K562 (cell line): ENCODE measurements around the gene MTRFR. TPM values are rescaled to one million over a fixed set of nuclear protein-coding genes. Genes with fewer than 3 reads are reported as not detected.

Source experiments
- ATAC-seq: fragments of 200-7000 bp; cut with Tn5 transposase; 3 replicates; pipeline ENCODE4 v1.9.1; 2020; ENCODE audit warnings: moderate library complexity
- BruUV-seq: library from RNA; stranded (reverse); fragments of 400-500 nt; replicated peaks from 2 replicates; lab custom pipeline; 2021; lab: Mats Ljungman, UMichigan
- CTCF ChIA-PET: fragments of 300-600 bp; formaldehyde crosslinking; extraction: SDS; loops from one replicate; lab custom pipeline; 2021; ENCODE audit warnings: low intra/inter-chr PET ratio; lab: Yijun Ruan, JAX
- POLR2A ChIA-PET: fragments of 300-600, 350-650 bp; sonication (Branson Sonifier 250); formaldehyde crosslinking; extraction: SDS; loops from one replicate; lab custom pipeline; 2021; ENCODE audit warnings: antibody characterized with exemption, inconsistent platforms; lab: Yijun Ruan, JAX
- DNase-seq, 4 experiments: peaks; one replicate each; pipeline versions ENCODE4 v3.0.0 to v3.0.0-alpha.2; 2011 to 2018; ENCODE audit warnings: low spot score in 3 of 4, mixed read lengths in 3 of 4; ENCODE audit errors: extremely low read depth in 1 of 4
- FAIRE-seq: peaks from 2 replicates; lab custom pipeline; 2011; peaks lifted over from hg19 to GRCh38; lab: Jason Lieb, UNC
- H2AFZ ChIP-seq: 2 replicates; pipeline ENCODE4 v1.6.0; 2011; ENCODE audit warnings: low read depth, low read length, control low read depth, inconsistent platforms
- H3K27ac ChIP-seq: fragments of 200-600 bp; 3 replicates; pipeline ENCODE4 v1.8.0; 2011; ENCODE audit warnings: low read depth, mild to moderate bottlenecking, control low read depth, inconsistent platforms, low read length, moderate library complexity, mixed read lengths; ENCODE audit errors: extremely low read depth
- H3K27me3 ChIP-seq, 2 experiments: fragments of 300-600 bp in 1 of 2; 2 replicates in 1 of 2; 3 replicates in 1 of 2; pipeline versions ENCODE4 v1.6.0 to v1.8.0; 2011; ENCODE audit warnings: inconsistent platforms in 2 of 2, low read length in 2 of 2, mild to moderate bottlenecking in 1 of 2, mixed read lengths in 1 of 2, moderate library complexity in 1 of 2; ENCODE audit not compliant: control insufficient read depth in 2 of 2, insufficient read depth in 2 of 2
- H3K36me3 ChIP-seq: fragments of 300-600 bp; 3 replicates; pipeline ENCODE4 v1.8.0; 2011; ENCODE audit warnings: mild to moderate bottlenecking, low read length, inconsistent platforms; ENCODE audit not compliant: control insufficient read depth, insufficient read depth
- H3K4me1 ChIP-seq, 2 experiments: fragments of 200-600 bp in 1 of 2; replicated peaks in 1 of 2; 2 replicates in 1 of 2; 3 replicates in 1 of 2; pipeline versions ENCODE4 v1.5.1 to v1.8.0; 2011; ENCODE audit warnings: inconsistent platforms in 2 of 2, low read length in 2 of 2, mild to moderate bottlenecking in 1 of 2, mixed read lengths in 1 of 2, moderate library complexity in 1 of 2; ENCODE audit not compliant: control insufficient read depth in 2 of 2, insufficient read depth in 2 of 2
- H3K4me2 ChIP-seq: 2 replicates; pipeline ENCODE4 v1.6.1; 2011; ENCODE audit warnings: low read length, control low read depth, inconsistent platforms, mixed read lengths; ENCODE audit not compliant: insufficient read depth
- H3K4me3 ChIP-seq: fragments of 200-600 bp; sonication (generic), shearing (Covaris generic); 2 replicates; pipeline ENCODE4 v1.5.1; 2016; ENCODE audit warnings: control low read depth, inconsistent platforms
- H3K79me2 ChIP-seq: fragments of 200-600 bp; 3 replicates; pipeline ENCODE4 v1.8.0; 2011; ENCODE audit warnings: low read length, inconsistent platforms; ENCODE audit not compliant: control insufficient read depth, insufficient read depth
- H3K9ac ChIP-seq, 2 experiments: 2 replicates each; pipeline versions ENCODE4 v1.6.0 to v1.6.1; 2011; ENCODE audit warnings: low read depth in 2 of 2, low read length in 2 of 2, control low read depth in 1 of 2, inconsistent platforms in 1 of 2, mild to moderate bottlenecking in 1 of 2, mixed read lengths in 1 of 2; ENCODE audit not compliant: insufficient read depth in 1 of 2
- H3K9me1 ChIP-seq: one replicate; pipeline ENCODE4 v1.6.0; 2011; ENCODE audit warnings: inconsistent platforms, mild to moderate bottlenecking, low read length, moderate library complexity; ENCODE audit not compliant: control insufficient read depth, insufficient read depth
- H3K9me3 ChIP-seq: replicated peaks from 2 replicates; pipeline ENCODE4 v1.5.1; 2011; ENCODE audit warnings: low read depth, low read length, inconsistent platforms; ENCODE audit not compliant: control insufficient read depth, insufficient read depth
- H4K20me1 ChIP-seq: replicated peaks from 2 replicates; pipeline ENCODE4 v1.6.1; 2011; ENCODE audit warnings: low read length, inconsistent platforms, mixed read lengths; ENCODE audit not compliant: control insufficient read depth, insufficient read depth
- ATF7 ChIP-seq: fragments of 450-650 bp; IDR thresholded peaks from 2 replicates; pipeline ENCODE4 v1.7.1; 2014; ENCODE audit warnings: mild to moderate bottlenecking, moderate library complexity
- DEAF1 ChIP-seq: fragments of 450-650 bp; formaldehyde crosslinking; IDR thresholded peaks from 2 replicates; pipeline ENCODE4 v1.4.0; 2020; ENCODE audit warnings: mild to moderate bottlenecking, moderate library complexity
- FUS ChIP-seq: fragments of 200-400 bp; formaldehyde crosslinking; optimal IDR thresholded peaks from 2 replicates; pipeline ENCODE3; 2017; ENCODE audit warnings: low read depth, low read length
- GATA2 ChIP-seq: sonication (generic); formaldehyde crosslinking; IDR thresholded peaks from 2 replicates; pipeline ENCODE4 v1.4.0; 2020; ENCODE audit warnings: mild to moderate bottlenecking, missing genetic modification reagents
- HEY1 ChIP-seq: fragments of 250-450 bp; sonication (Bioruptor Pico); IDR thresholded peaks from 2 replicates; pipeline ENCODE4 v1.5.0; 2020; ENCODE audit warnings: mild to moderate bottlenecking, moderate library complexity, borderline replicate concordance
- HOMEZ ChIP-seq: fragments of 250-450 bp; sonication (Bioruptor Pico); IDR thresholded peaks from 2 replicates; pipeline ENCODE4 v1.4.0; 2020; ENCODE audit warnings: mild to moderate bottlenecking, moderate library complexity
- HSF4 ChIP-seq: fragments of 250-450 bp; sonication (Bioruptor Pico); IDR thresholded peaks from 2 replicates; pipeline ENCODE4 v2.1.2; 2022; ENCODE audit warnings: mild to moderate bottlenecking, moderate library complexity, borderline replicate concordance
- SOX6 ChIP-seq: fragments of 450-650 bp; IDR thresholded peaks from 2 replicates; pipeline ENCODE4 v1.6.1; 2014; ENCODE audit warnings: mild to moderate bottlenecking
- ZKSCAN3 ChIP-seq: fragments of 250-450 bp; sonication (Bioruptor Pico); IDR thresholded peaks from 2 replicates; pipeline ENCODE4 v1.4.0; 2020
- ZNF583 ChIP-seq: fragments of 250-450 bp; sonication (Bioruptor Pico); IDR thresholded peaks from 2 replicates; pipeline ENCODE4 v1.4.0; 2020
- WGBS: fragments of 100-300 bp; shearing (Covaris generic); methylation state at CpG from one replicate; pipeline ENCODE4 v1.1.6; 2016; ENCODE audit warnings: low coverage, mixed read lengths; ENCODE audit not compliant: insufficient coverage; ENCODE audit errors: missing lambda C conversion rate; 5-methylcytosine and 5-hydroxymethylcytosine counted together
- in situ Hi-C: fragments of 300-500 bp; cut with MboI; formaldehyde crosslinking; loops from 4 replicates; pipeline ENCODE4 v1.15.0; 2018; ENCODE audit warnings: inconsistent platforms, mixed read lengths
- intact Hi-C: fragments of 100-400 bp; cut with micrococcal nuclease; formaldehyde crosslinking; loops from 2 replicates; pipeline ENCODE4 v1.14.2; 2022
- polyA plus RNA-seq, 8 experiments: library from polyadenylated mRNA; depleted of rRNA in 4 of 8; stranded (reverse) in 5 of 8; unstranded in 3 of 8; fragments of >200 nt; fragmentation: Nextera tagmentation in 2 of 8; fragmentation: Illumina TruSeq in 1 of 8; extraction: Ambion mirVana in 2 of 8; extraction: Trizol in 1 of 8; gene quantifications; 2 replicates each; pipeline versions ENCODE4 v1.2.1 to v1.2.3, GENCODE V29; 2011 to 2014; ENCODE audit warnings: inconsistent platforms in 1 of 8, missing spikeins in 1 of 8
- total RNA-seq, 7 experiments: library from RNA; depleted of rRNA in 6 of 7; stranded (reverse); fragments of >200 nt in 6 of 7; fragmentation: Illumina TruSeq in 2 of 7; extraction: Trizol in 2 of 7; gene quantifications; 2 replicates each; pipeline versions ENCODE4 v1.2.1 to v1.2.3, GENCODE V29; 2011 to 2021; ENCODE audit warnings: low replicate concordance in 1 of 7

The MTRFR gene
- total and polyA plus RNA-seq, 9 of the 15 experiments (the other 6 are each of a cell fraction or from before 2014, with no cell fraction given): 16.7 to 55.6 (median 34.7) TPM

GRCh38 chr12:123227581-123228258, 5.5 kb upstream of the MTRFR start:
- in situ Hi-C loops: no loop called here
- CTCF ChIA-PET: no interaction called here

GRCh38 chr12:123229051-123229450, 4.2 kb upstream of the MTRFR start:
- H3K79me2 ChIP-seq: peaks cover 81% of the 10 kb centered on the region
- H3K4me2 ChIP-seq: no peak overlapping the region; the same call in 1 of the 2 replicates

More at GRCh38 chr12:123227581-123228258, 5.5 kb upstream of the MTRFR start:
- H4K20me1 ChIP-seq: no peaks in the 10 kb centered on the region
- DNase-seq: no peak
- H3K4me2 ChIP-seq: no peak overlapping the region
- no peak overlapping the region for H3K4me3 ChIP-seq
- H3K9me1 ChIP-seq: no peaks in the 10 kb centered on the region
- no TSS peak for BruUV-seq
- 0 out of 2 replicates have a peak, but pooled peaks have one; percentile 25 for TF ChIP-seq GATA2
- no peak for TF ChIP-seq HSF4 (CRISPR knock-in tag)
- H2AFZ ChIP-seq: no peak overlapping the region
- no peak overlapping the region for H3K27ac ChIP-seq
- WGBS: 63% methylated on average over 5 of the region's 5 CpGs
- H3K27me3 ChIP-seq: no peaks in the 10 kb centered on the region
- intact Hi-C loops: no loop called here
- POLR2A ChIA-PET: no interaction called here
- peaks cover 0 to 15% of the 10 kb centered on the region in 2 experiments; a peak in 2 of 5 replicates for H3K4me1 ChIP-seq
- no peaks in the 10 kb centered on the region for H3K9me3 ChIP-seq
- FAIRE-seq: no peak
- H3K79me2 ChIP-seq: peaks cover 70% of the 10 kb centered on the region
- no peak overlapping the region for H3K9ac ChIP-seq
- H3K36me3 ChIP-seq: peaks cover 61% of the 10 kb centered on the region
- no peak for ATAC-seq

More at GRCh38 chr12:123229051-123229450, 4.2 kb upstream of the MTRFR start:
- FAIRE-seq: no peak
- Histone ChIP-seq H4K20me1 (no peaks in the 10 kb centered on the region), H3K9me3 (no peaks in the 10 kb centered on the region), H3K27me3 (no peaks in the 10 kb centered on the region), H2AFZ (no peak overlapping the region), H3K4me1 (peaks cover 6 to 15% of the 10 kb centered on the region in 2 experiments; a peak in 3 of 5 replicates), H3K36me3 (peaks cover 53% of the 10 kb centered on the region), H3K9me1 (no peaks in the 10 kb centered on the region), H3K27ac (0 out of 3 replicates have a peak overlapping the region, but pooled peaks have one; percentile 17), H3K9ac (no peak overlapping the region), H3K4me3 (no peak overlapping the region)
- ChIA-PET CTCF (no interaction called here), POLR2A (interaction anchor here (0.6 to 1.2 kb wide), 5 partner anchors 13 to 246 kb away, joined by 3 to 4 read pairs (median 4); no protein-coding TSS in a partner anchor)
- no TSS peak for BruUV-seq
- intact Hi-C loops: no loop called here
- ATAC-seq: no peak
- 95% methylated on average over 3 of the region's 3 CpGs for WGBS
- no peak for TF ChIP-seq SOX6
- TF ChIP-seq HOMEZ (CRISPR knock-in tag): no peak
- no peak for TF ChIP-seq ZNF583 (CRISPR knock-in tag)
- no peak for TF ChIP-seq FUS
- no peak for TF ChIP-seq DEAF1
- no peak for TF ChIP-seq ATF7
- no peak for TF ChIP-seq ZKSCAN3 (CRISPR knock-in tag)
- TF ChIP-seq HEY1 (CRISPR knock-in tag): no peak
- in situ Hi-C loops: no loop called here
- DNase-seq: no peak
